DMS 273 (cell line): ENCODE data around the gene RFPL3.
A peak's percentile ranks its signal among the peaks of the same experiment; 100 is the strongest.
"Not testable (repeated sequence)": the region's sequence is repeated elsewhere in the genome, so short reads cannot be mapped to it uniquely, and the experiment has no call there.

Experiments
- DNase-seq: peaks from one replicate; lab custom pipeline; 2025; ENCODE audit not compliant: unreplicated experiment; lab: John Stamatoyannopoulos, UW

The RFPL3 gene

GRCh38 chr22:32352681-32353080, 5.0 kb upstream of the RFPL3 start:
- no peak for DNase-seq

GRCh38 chr22:32353292-32353691, 4.4 kb upstream of the RFPL3 start:
- no peak for DNase-seq

DNA sequence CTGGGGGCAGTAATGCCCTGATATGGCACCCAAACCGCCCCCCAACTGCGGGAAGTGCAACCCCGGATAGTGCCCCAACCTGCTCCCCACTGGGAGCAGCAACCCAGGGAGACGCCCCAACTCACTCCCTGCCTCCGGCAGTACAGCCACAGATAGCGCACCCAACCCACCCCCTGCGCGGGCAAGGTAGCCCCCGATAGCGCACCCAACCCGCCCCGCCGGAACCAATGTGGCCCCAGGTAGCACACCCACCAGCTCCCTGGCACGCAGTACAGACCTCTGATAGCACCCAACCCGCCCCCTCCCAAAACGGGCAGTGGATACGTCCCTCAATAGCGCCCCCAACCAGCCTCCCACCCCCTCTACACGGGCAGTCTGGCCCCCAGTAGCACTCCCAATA, 3.8 kb upstream of the RFPL3 start:
- DNase-seq, result no peak

GRCh38 chr22:32354360-32355351, 3.0 kb upstream of the RFPL3 start:
- no peak for DNase-seq

DNA sequence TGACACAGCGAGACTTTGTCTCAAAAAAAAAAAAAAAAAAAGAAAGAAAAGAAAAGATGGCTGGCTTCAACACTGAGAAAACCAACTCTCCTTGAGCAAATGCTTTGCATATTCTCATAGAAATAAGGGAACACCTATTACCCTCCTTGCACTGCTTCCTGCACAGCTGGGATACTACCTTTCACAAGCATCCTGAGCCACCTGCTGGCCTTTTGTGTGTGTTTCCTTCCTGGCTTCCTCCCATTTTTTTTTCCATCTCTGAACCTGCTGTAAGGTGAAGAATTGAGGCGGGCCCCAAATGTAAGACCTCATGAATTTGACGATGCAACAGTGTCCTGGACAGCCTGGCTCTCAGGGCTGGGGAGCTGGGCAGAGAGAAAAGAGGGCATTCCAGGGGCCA, 1.9 kb upstream of the RFPL3 start:
- DNase-seq, result peak; percentile 30

- DNase-seq, result not testable (repeated sequence)
These were observed 2.4 kb downstream of the RFPL3 start for GRCh38 chr22:32360096-32360495.

DNA sequence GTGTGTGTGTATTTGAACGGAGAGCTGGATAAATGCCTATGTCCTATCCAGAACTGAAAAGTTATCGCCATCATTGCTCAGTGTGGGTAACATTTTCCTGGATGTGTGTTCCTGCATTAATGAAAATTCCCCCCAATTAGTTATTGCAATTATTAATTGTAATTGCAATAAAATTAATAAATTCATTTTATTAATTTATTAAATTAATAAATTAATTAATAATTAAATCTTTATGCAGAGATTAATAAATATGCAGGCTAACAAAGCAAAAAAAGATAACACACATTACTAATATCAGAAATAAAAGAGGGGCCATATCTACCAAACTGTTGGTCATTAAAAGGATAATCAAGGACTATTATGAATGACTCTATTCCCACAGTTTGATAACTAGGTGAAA, 3.6 kb downstream of the RFPL3 start:
- no peak for DNase-seq

DNA sequence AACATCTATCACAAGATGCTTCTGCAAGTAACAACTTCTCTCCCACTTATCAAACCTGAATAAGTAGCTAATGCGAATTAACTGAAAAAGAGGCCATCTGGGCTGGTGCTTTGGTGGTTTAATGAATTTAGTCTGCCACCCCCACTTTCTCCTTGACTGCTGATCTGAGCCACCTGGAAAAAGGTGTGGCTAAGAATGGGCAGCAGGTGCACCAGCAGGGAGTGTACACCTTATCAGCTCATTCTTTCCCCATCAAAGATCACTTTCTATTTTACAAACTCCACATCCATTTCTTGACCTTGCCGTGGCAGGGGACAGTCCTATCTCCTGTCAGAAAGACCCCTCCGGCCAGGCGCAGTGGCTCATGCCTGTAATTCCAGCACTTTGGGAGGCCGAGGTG, 6.5 kb downstream of the RFPL3 start:
- DNase-seq, result no peak

DNA sequence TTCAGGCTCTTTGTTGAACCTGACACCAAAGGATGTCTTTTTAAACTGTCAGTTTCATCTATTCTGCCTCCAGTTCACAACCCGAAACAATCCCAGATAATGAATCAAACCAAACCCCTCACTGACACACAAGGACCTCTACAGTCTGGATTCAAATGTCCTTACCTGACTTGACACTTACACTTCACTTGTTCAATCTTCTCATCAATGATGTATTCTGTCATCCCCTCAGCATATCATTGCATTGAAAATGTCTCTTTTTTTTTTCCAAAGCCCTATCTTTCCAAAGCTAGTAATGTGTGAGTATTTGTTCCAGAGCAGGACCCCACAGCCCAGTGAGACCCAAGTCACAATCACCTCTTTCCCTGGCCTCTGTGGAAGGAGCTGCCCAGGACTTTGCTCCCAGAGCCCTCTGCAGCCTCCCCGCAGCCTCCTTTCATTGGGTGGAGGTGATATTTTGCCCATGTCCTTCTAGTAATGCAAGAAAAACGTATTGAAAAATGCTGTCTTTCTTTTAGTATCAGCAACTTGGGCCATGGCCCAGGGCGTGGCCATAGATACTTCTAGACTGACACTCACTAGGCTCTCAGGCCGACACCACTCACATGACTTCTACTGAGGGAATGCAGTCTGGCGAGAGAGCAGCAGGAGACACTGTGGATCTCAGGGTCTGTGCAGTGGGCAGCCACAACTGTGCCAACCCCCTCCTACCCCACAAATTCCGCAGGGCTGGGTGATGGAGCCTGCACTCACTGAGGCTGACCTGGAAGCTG, 18.2 kb downstream of the RFPL3 start:
- no peak for DNase-seq

GRCh38 chr22:32376681-32377080, 19.0 kb downstream of the RFPL3 start:
- no peak for DNase-seq

DNA sequence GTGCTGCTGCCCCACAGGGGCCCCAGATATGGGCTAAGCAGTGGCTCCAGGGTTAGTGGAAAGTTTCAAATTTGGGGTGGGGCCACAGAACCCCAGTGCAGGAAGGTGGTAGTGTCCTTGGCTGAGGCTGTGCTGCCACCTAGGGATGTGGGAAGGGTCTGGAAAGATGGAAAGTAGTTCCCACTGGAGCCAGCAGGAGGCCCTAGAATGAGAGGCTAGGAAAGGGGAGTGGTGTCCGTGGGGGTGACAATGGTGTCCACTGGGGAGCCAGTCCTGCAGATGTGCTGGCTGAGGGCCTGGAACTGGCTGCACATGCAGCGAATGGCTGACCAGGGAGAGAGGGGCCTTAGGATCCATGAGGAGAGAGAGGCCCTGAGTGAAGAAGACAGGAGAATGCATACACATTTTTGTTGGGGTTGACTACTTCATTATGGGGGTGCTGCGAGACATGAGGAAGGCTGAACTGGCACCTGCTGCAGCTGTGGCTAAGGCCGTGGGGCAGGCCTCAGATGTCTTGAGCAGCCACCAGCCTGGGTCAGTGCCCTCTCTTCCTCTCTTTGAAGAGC, 21.1 kb downstream of the RFPL3 start:
- peak; percentile 76 for DNase-seq

GRCh38 chr22:32380991-32381390, 23.3 kb downstream of the RFPL3 start:
- no peak for DNase-seq

DNA sequence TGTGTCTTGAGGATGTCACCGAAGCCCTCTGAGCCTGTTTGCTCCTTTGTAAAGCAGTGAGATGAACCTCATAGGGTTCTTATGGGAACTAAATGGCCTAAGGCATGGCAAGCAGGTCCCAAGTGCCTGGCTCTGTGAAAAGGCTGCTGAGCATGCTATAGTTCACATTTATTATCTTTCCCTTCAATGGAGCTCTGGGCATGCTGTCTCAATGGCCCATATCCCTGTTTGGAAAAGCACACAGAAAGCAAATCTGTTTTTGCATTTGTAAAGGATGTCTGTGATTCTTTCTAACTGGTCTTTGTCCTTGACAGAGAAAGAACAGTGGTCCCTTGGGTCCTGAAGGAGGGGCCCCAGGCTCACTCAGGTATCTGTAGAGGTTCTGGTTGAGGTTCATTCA, 28.0 kb downstream of the RFPL3 start:
- DNase-seq, result no peak

DNA sequence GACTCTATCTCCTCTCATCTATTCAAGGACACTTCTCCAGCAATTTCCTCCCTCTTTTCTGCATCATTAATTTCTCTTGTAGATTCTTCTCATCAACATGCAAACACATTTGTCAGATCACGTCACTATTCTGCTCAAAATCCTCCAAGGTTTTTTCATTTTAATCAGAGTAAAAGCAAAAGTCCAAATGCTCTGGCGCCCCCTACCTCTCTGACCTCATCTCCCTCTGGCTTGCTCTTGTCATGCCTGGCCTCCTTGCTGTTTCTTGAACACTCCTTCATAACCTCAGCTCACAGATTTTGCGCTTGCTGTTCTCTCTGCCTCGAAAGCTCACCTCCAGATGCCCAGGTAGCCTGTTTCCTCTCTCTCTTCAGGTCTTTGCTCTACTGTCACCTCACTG, 32.0 kb downstream of the RFPL3 start:
- DNase-seq, result peak; percentile 7

GRCh38 chr22:32395107-32395506, 37.4 kb downstream of the RFPL3 start:
- no peak for DNase-seq

GRCh38 chr22:32396255-32396654, 38.6 kb downstream of the RFPL3 start:
- no peak for DNase-seq

DNA sequence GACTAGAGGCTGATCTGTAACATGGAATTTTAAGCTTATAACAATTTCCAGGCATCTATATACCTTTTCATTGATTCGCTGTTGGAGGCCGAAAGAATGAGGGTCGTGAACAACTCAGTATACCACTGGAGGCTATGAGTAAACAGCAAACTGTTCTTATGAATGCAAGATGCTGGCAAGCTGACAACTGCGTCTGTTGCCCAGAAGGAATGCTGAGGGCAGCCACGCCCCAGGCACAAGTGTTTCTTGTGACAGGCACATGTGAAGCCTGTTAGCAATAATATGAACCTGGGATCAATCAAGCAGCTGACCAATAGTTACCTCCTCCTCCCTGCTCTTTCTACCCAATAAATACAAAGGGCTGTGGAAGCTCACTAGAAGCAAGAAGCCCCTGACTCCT, 39.1 kb downstream of the RFPL3 start:
- no peak for DNase-seq

DNA sequence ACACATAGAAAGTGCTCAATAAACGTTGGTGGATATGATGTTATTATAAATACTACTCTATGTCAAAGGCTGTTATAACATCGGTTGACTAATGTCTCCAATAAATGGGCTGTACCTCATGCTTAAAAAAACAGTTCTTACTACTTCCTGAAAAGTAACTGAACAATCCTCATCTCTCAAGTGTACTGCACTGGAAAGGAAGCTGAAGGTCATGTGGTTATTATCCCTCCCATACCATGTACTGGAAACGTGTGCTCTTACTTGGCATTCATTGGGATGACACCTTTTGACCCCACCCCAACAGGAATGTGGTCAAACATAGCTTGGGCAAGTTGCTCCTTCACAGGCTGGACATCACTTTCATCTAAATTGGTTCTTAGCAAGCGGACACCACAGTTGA, 43.8 kb downstream of the RFPL3 start:
- no peak for DNase-seq

GRCh38 chr22:32404021-32404420, 46.4 kb downstream of the RFPL3 start:
- no peak for DNase-seq

GRCh38 chr22:32407312-32407711, 49.6 kb downstream of the RFPL3 start:
- DNase-seq, result no peak

DNA sequence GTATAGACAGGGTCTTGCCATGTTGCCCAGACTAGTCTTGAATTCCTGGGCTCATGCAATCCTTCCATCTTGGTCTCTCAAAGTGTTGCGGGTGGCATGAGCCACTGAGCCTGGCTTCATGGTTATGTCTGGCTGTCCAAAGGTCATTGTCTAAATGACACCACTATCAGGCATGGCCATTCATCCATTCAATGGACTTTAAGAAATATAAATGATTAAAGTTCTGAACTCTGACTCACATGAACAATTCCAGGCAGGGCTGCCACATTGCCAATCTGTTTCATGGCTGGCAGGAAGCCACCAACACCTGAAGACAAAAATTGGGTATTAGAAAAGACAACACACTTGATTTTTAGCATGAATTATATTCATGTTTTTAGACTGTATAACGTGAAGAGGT, 50.3 kb downstream of the RFPL3 start:
- no peak for DNase-seq

GRCh38 chr22:32409977-32410376, 52.3 kb downstream of the RFPL3 start:
- no peak for DNase-seq
